ENCODE results near the gene CIZ1.
A peak's percentile ranks its signal among the peaks of the same experiment; 100 is the strongest.

Gene CIZ1

GRCh38 chr9:128208946-128209669, 17.7 kb upstream of the CIZ1 start:
- Histone ChIP-seq H3K36me3 (ENCODE audit: control insufficient read depth, insufficient read depth, low read length) (no peaks in the 10 kb centered on the region), H3K4me3 (ENCODE audit: low read depth, low read length) (no peak overlapping the region), H3K9me3 (ENCODE audit: control insufficient read depth, insufficient read depth, low read length) (no peaks in the 10 kb centered on the region), H3K4me1 (ENCODE audit: control insufficient read depth, insufficient read depth, low read length) (peaks cover 7% of the 10 kb centered on the region), H3K9ac (ENCODE audit: low read depth, low read length) (no peak overlapping the region), H3K27me3 (ENCODE audit: control insufficient read depth, insufficient read depth, low read length) (no peaks in the 10 kb centered on the region)

DNA sequence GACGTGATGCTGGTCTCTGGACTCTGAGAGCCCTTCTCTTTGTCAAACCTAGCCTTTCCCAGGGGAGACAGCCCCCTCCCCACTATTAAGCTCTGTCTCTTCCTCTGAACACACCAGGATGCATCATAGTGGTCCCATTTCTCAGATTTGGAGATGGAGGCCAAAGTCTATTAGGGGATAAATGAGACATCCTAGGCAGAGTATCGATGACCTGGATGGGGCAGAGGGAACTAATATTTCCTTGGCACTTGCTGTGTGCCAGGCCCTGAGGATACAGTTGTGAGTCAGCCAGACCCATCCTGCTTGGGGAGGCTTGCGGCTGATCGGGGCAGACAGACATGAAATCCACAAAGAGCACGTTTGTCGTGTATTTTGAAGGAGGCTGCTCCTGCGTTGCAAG, 17.0 kb upstream of the CIZ1 start:
- H3K4me3 ChIP-seq (ENCODE audit: low read depth, low read length), result no peak overlapping the region
- H3K9me3 ChIP-seq (ENCODE audit: control insufficient read depth, insufficient read depth, low read length), result no peaks in the 10 kb centered on the region
- H3K4me1 ChIP-seq (ENCODE audit: control insufficient read depth, insufficient read depth, low read length), result peaks cover 7% of the 10 kb centered on the region
- H3K27me3 ChIP-seq (ENCODE audit: control insufficient read depth, insufficient read depth, low read length), result no peaks in the 10 kb centered on the region
- H3K9ac ChIP-seq (ENCODE audit: low read depth, low read length), result no peak overlapping the region
- no peaks in the 10 kb centered on the region for H3K36me3 ChIP-seq (ENCODE audit: control insufficient read depth, insufficient read depth, low read length)

- H3K4me3 ChIP-seq (ENCODE audit: low read depth, low read length), result no peak overlapping the region
- peaks cover 12% of the 10 kb centered on the region for H3K4me1 ChIP-seq (ENCODE audit: control insufficient read depth, insufficient read depth, low read length)
- no peaks in the 10 kb centered on the region for H3K27me3 ChIP-seq (ENCODE audit: control insufficient read depth, insufficient read depth, low read length)
- no peaks in the 10 kb centered on the region for H3K9me3 ChIP-seq (ENCODE audit: control insufficient read depth, insufficient read depth, low read length)
- no peak overlapping the region for H3K9ac ChIP-seq (ENCODE audit: low read depth, low read length)
- H3K36me3 ChIP-seq (ENCODE audit: control insufficient read depth, insufficient read depth, low read length), result no peaks in the 10 kb centered on the region
Observed at GRCh38 chr9:128206916-128207910, 15.8 kb upstream of the CIZ1 start.

DNA sequence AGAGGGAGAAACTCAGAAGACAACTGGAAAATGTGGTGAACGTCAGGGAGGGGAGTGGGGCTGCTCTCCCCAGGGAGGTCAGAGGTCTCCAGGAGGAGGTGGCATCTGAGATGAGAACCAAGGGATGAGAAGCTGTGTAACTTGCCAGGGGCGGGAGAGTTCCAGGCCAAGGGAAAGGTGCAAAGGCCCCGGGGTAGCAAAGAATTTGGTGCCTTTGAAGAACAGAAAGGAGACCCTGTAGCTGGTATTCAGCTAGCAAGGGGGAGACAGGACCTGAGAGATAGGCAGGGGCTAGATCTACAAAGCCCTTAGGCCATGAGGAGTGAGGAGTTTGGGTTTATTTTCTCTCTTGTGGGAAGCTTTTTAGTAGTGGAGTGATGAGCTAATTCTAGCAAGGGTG, 15.1 kb upstream of the CIZ1 start:
- Histone ChIP-seq H3K27me3 (ENCODE audit: control insufficient read depth, insufficient read depth, low read length) (no peaks in the 10 kb centered on the region), H3K9me3 (ENCODE audit: control insufficient read depth, insufficient read depth, low read length) (no peaks in the 10 kb centered on the region), H3K4me1 (ENCODE audit: control insufficient read depth, insufficient read depth, low read length) (peaks cover 12% of the 10 kb centered on the region), H3K9ac (ENCODE audit: low read depth, low read length) (no peak overlapping the region), H3K36me3 (ENCODE audit: control insufficient read depth, insufficient read depth, low read length) (no peaks in the 10 kb centered on the region), H3K4me3 (ENCODE audit: low read depth, low read length) (no peak overlapping the region)

GRCh38 chr9:128205296-128205944, 14.0 kb upstream of the CIZ1 start:
- H3K9ac ChIP-seq (ENCODE audit: low read depth, low read length), result no peak overlapping the region
- no peak overlapping the region for H3K4me3 ChIP-seq (ENCODE audit: low read depth, low read length)
- H3K9me3 ChIP-seq (ENCODE audit: control insufficient read depth, insufficient read depth, low read length), result no peaks in the 10 kb centered on the region
- peaks cover 12% of the 10 kb centered on the region for H3K4me1 ChIP-seq (ENCODE audit: control insufficient read depth, insufficient read depth, low read length)
- no peaks in the 10 kb centered on the region for H3K27me3 ChIP-seq (ENCODE audit: control insufficient read depth, insufficient read depth, low read length)
- no peaks in the 10 kb centered on the region for H3K36me3 ChIP-seq (ENCODE audit: control insufficient read depth, insufficient read depth, low read length)

GRCh38 chr9:128204858-128205257, 13.5 kb upstream of the CIZ1 start:
- no peaks in the 10 kb centered on the region for H3K36me3 ChIP-seq (ENCODE audit: control insufficient read depth, insufficient read depth, low read length)
- no peaks in the 10 kb centered on the region for H3K9me3 ChIP-seq (ENCODE audit: control insufficient read depth, insufficient read depth, low read length)
- H3K27me3 ChIP-seq (ENCODE audit: control insufficient read depth, insufficient read depth, low read length), result no peaks in the 10 kb centered on the region
- peak overlapping the region; percentile 77 for H3K4me3 ChIP-seq (ENCODE audit: low read depth, low read length)
- peaks cover 12% of the 10 kb centered on the region for H3K4me1 ChIP-seq (ENCODE audit: control insufficient read depth, insufficient read depth, low read length)
- peak overlapping the region; percentile 63 for H3K9ac ChIP-seq (ENCODE audit: low read depth, low read length)

- peak overlapping the region; percentile 77 for H3K4me3 ChIP-seq (ENCODE audit: low read depth, low read length)
- H3K9me3 ChIP-seq (ENCODE audit: control insufficient read depth, insufficient read depth, low read length), result no peaks in the 10 kb centered on the region
- no peaks in the 10 kb centered on the region for H3K36me3 ChIP-seq (ENCODE audit: control insufficient read depth, insufficient read depth, low read length)
- no peaks in the 10 kb centered on the region for H3K27me3 ChIP-seq (ENCODE audit: control insufficient read depth, insufficient read depth, low read length)
- no peak overlapping the region for H3K9ac ChIP-seq (ENCODE audit: low read depth, low read length)
- H3K4me1 ChIP-seq (ENCODE audit: control insufficient read depth, insufficient read depth, low read length), result peaks cover 12% of the 10 kb centered on the region
Observed at GRCh38 chr9:128203707-128204551, 12.6 kb upstream of the CIZ1 start.

- Histone ChIP-seq H3K4me1 (ENCODE audit: control insufficient read depth, insufficient read depth, low read length) (peaks cover 12% of the 10 kb centered on the region), H3K9me3 (ENCODE audit: control insufficient read depth, insufficient read depth, low read length) (no peaks in the 10 kb centered on the region), H3K4me3 (ENCODE audit: low read depth, low read length) (peak within 1 kb of the TSS; percentile 77), H3K36me3 (ENCODE audit: control insufficient read depth, insufficient read depth, low read length) (no peaks in the 10 kb centered on the region), H3K27me3 (ENCODE audit: control insufficient read depth, insufficient read depth, low read length) (no peaks in the 10 kb centered on the region), H3K9ac (ENCODE audit: low read depth, low read length) (no peak within 1 kb of the TSS)
Observed at GRCh38 chr9:128203024-128203706, 11.8 kb upstream of the CIZ1 start, which contains the start of gene DNM1. Gene DNM1 (plus strand): TSS chr9:128203379. CDS start chr9:128203471, 92 bp downstream.

GRCh38 chr9:128202648-128203023, 11.3 kb upstream of the CIZ1 start:
- H3K4me1 ChIP-seq (ENCODE audit: control insufficient read depth, insufficient read depth, low read length), result peaks cover 12% of the 10 kb centered on the region
- peak overlapping the region; percentile 77 for H3K4me3 ChIP-seq (ENCODE audit: low read depth, low read length)
- no peaks in the 10 kb centered on the region for H3K36me3 ChIP-seq (ENCODE audit: control insufficient read depth, insufficient read depth, low read length)
- H3K27me3 ChIP-seq (ENCODE audit: control insufficient read depth, insufficient read depth, low read length), result no peaks in the 10 kb centered on the region
- H3K9ac ChIP-seq (ENCODE audit: low read depth, low read length), result no peak overlapping the region
- H3K9me3 ChIP-seq (ENCODE audit: control insufficient read depth, insufficient read depth, low read length), result no peaks in the 10 kb centered on the region

DNA sequence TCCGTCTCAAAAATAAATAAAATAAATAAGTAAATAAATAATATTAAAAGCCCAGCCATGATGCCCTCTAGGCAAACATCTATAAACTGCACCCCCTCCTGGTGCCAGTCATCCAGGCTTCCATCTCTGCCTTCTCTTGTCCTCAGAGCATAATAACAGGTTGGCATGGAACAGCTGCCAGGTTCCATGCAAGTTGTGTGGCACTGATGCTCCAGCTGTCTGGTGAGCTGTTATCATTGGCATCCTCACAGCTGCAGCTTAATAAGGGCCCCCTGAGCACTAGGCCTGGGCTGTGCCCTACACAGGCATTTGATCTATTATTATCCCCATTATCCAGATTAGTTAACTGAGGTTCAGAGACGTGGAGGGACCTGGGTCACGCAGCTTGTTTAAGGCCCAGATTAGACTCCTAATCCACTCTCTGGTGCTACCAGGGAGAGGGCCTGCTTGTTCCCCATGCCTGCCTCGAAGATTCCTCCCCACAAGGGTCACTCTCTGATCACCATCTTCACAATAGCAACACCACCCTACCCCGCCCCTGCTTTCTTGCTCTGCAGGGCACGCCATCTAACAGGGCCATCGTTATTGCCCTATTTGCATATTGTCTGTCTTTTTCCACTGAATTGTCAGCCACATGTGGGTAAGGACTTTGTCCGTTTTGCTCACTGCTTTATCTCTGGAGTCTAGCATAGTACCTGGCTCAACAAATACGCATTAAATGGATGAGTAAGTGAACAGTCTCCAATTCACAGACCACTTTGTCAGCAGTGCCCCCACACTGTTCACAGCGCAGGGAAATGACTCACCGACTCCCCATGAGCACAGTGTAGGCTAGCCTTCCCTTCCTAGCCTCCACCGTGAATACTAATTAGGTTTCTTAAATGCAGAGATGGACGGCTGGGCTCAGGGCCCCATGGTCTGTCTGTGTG, 10.3 kb upstream of the CIZ1 start:
- H3K4me1 ChIP-seq (ENCODE audit: control insufficient read depth, insufficient read depth, low read length), result peaks cover 12% of the 10 kb centered on the region
- no peaks in the 10 kb centered on the region for H3K9me3 ChIP-seq (ENCODE audit: control insufficient read depth, insufficient read depth, low read length)
- H3K36me3 ChIP-seq (ENCODE audit: control insufficient read depth, insufficient read depth, low read length), result no peaks in the 10 kb centered on the region
- H3K9ac ChIP-seq (ENCODE audit: low read depth, low read length), result no peak overlapping the region
- H3K4me3 ChIP-seq (ENCODE audit: low read depth, low read length), result no peak overlapping the region
- H3K27me3 ChIP-seq (ENCODE audit: control insufficient read depth, insufficient read depth, low read length), result no peaks in the 10 kb centered on the region
